SK-N-SH treated with all-trans-retinoic acid at 6 μM for 48 hours (cell line): ENCODE data around the gene SHB.

ENCODE experiments used
- ATAC-seq: fragments of 200-7000 bp; cut with Tn5 transposase; 3 replicates; pipeline ENCODE4 v1.9.1; 2020; ENCODE audit warnings: mild to moderate bottlenecking, moderate library complexity
- ARNTL ChIP-seq: fragments of 450-650 bp; formaldehyde crosslinking; IDR thresholded peaks from 2 replicates; pipeline ENCODE4 v1.5.0; 2020; ENCODE audit warnings: low read depth, mild to moderate bottlenecking, moderate library complexity, borderline replicate concordance
- BACH2 ChIP-seq: fragments of 250-450 bp; sonication (Bioruptor Pico); IDR thresholded peaks from 2 replicates; pipeline ENCODE4 v1.9.0; 2021; ENCODE audit warnings: mild to moderate bottlenecking, borderline replicate concordance
- CSDC2 ChIP-seq: fragments of 250-450 bp; sonication (Bioruptor Pico); IDR thresholded peaks from 2 replicates; pipeline ENCODE4 v1.5.0; 2020; ENCODE audit warnings: mild to moderate bottlenecking, moderate library complexity
- ESRRG ChIP-seq: fragments of 250-450 bp; sonication (Bioruptor Pico); IDR thresholded peaks from 2 replicates; pipeline ENCODE4 v1.6.1; 2021; ENCODE audit warnings: mild to moderate bottlenecking
- GLIS3 ChIP-seq: fragments of 250-450 bp; sonication (Bioruptor Pico); IDR thresholded peaks from 2 replicates; pipeline ENCODE4 v1.5.0; 2020; ENCODE audit warnings: mild to moderate bottlenecking, moderate library complexity
- ISL1 ChIP-seq: fragments of 250-450 bp; sonication (Bioruptor Pico); IDR thresholded peaks from 2 replicates; pipeline ENCODE4 v2.1.2; 2022; ENCODE audit warnings: mild to moderate bottlenecking, moderate library complexity
- OSR1 ChIP-seq: fragments of 250-450 bp; sonication (Bioruptor Pico); IDR thresholded peaks from 2 replicates; pipeline ENCODE4 v1.8.0; 2022; ENCODE audit warnings: moderate library complexity, mild to moderate bottlenecking, inconsistent platforms
- PATZ1 ChIP-seq: fragments of 250-450 bp; sonication (Bioruptor Pico); IDR thresholded peaks from 2 replicates; pipeline ENCODE4 v1.8.0; 2020; ENCODE audit warnings: mild to moderate bottlenecking, moderate library complexity, borderline replicate concordance
- POU6F1 ChIP-seq: fragments of 250-450 bp; sonication (Bioruptor Pico); IDR thresholded peaks from 2 replicates; pipeline ENCODE4 v1.8.0; 2021; ENCODE audit warnings: low read depth, mild to moderate bottlenecking, moderate library complexity, borderline replicate concordance
- PPARA ChIP-seq: fragments of 250-450 bp; sonication (Bioruptor Pico); IDR thresholded peaks from 2 replicates; pipeline ENCODE4 v1.5.0; 2020; ENCODE audit warnings: mild to moderate bottlenecking, borderline replicate concordance
- RARB ChIP-seq: fragments of 250-450 bp; sonication (Bioruptor Pico); IDR thresholded peaks from 2 replicates; pipeline ENCODE4 v1.8.0; 2021; ENCODE audit warnings: mild to moderate bottlenecking, moderate library complexity
- SNAI2 ChIP-seq: fragments of 250-450 bp; sonication (Bioruptor Pico); IDR thresholded peaks from 2 replicates; pipeline ENCODE4 v1.5.0; 2020; ENCODE audit warnings: mild to moderate bottlenecking, moderate library complexity
- TCF4 ChIP-seq: fragments of 250-450 bp; sonication (Bioruptor Pico); IDR thresholded peaks from 2 replicates; pipeline ENCODE4 v1.8.0; 2021; ENCODE audit warnings: mild to moderate bottlenecking, moderate library complexity, borderline replicate concordance
- TOX ChIP-seq: fragments of 250-450 bp; sonication (Bioruptor Pico); IDR thresholded peaks from 2 replicates; pipeline ENCODE4 v1.8.0; 2021; ENCODE audit warnings: mild to moderate bottlenecking, moderate library complexity, borderline replicate concordance
- ZFP3 ChIP-seq: fragments of 250-450 bp; sonication (Bioruptor Pico); IDR thresholded peaks from 2 replicates; pipeline ENCODE4 v1.5.0; 2020; ENCODE audit warnings: mild to moderate bottlenecking, moderate library complexity
- ZNF565 ChIP-seq: fragments of 450-650 bp; formaldehyde crosslinking; conservative IDR thresholded peaks from 2 replicates; pipeline ENCODE4 v1.5.0; 2020; ENCODE audit warnings: low read depth, mild to moderate bottlenecking, moderate library complexity
- ZNF70 ChIP-seq: fragments of 450-650 bp; formaldehyde crosslinking; IDR thresholded peaks from 2 replicates; pipeline ENCODE4 v1.5.0; 2020; ENCODE audit warnings: mild to moderate bottlenecking, moderate library complexity
- ZNF8 ChIP-seq: fragments of 450-650 bp; formaldehyde crosslinking; IDR thresholded peaks from 2 replicates; pipeline ENCODE4 v1.5.0; 2020; ENCODE audit warnings: mild to moderate bottlenecking, moderate library complexity
- TF ChIP-seq, protein P1 (sequence below): fragments of 250-450 bp; sonication (Bioruptor Pico); IDR thresholded peaks from 2 replicates; pipeline ENCODE4 v1.5.1; 2020; ENCODE audit warnings: low read depth, mild to moderate bottlenecking, moderate library complexity
- TF ChIP-seq, protein P2 (sequence below): fragments of 250-450 bp; sonication (Bioruptor Pico); IDR thresholded peaks from 2 replicates; pipeline ENCODE4 v1.5.0; 2020; ENCODE audit warnings: mild to moderate bottlenecking, moderate library complexity

The SHB gene

GRCh38 chr9:38066197-38066913 is 2.7 kb downstream of the SHB start:
- no peak for ATAC-seq
- TF ChIP-seq BACH2 (CRISPR knock-in tag) (no peak), TCF4 (CRISPR knock-in tag) (no peak), OSR1 (CRISPR knock-in tag) (no peak), POU6F1 (no peak), PPARA (CRISPR knock-in tag) (no peak)

- no peak for ATAC-seq
- TF ChIP-seq TOX (CRISPR knock-in tag) (no peak), ZFP3 (CRISPR knock-in tag) (no peak), OSR1 (CRISPR knock-in tag) (no peak), GLIS3 (CRISPR knock-in tag) (no peak), ZNF70 (no peak), ISL1 (CRISPR knock-in tag) (no peak), PPARA (CRISPR knock-in tag) (no peak), ZNF8 (no peak), ARNTL (CRISPR knock-in tag) (no peak)
- TF ChIP-seq, protein P1, sequence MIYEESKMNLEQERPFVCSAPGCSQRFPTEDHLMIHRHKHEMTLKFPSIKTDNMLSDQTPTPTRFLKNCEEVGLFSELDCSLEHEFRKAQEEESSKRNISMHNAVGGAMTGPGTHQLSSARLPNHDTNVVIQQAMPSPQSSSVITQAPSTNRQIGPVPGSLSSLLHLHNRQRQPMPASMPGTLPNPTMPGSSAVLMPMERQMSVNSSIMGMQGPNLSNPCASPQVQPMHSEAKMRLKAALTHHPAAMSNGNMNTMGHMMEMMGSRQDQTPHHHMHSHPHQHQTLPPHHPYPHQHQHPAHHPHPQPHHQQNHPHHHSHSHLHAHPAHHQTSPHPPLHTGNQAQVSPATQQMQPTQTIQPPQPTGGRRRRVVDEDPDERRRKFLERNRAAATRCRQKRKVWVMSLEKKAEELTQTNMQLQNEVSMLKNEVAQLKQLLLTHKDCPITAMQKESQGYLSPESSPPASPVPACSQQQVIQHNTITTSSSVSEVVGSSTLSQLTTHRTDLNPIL (CRISPR knock-in tag), result no peak
Observed at GRCh38 chr9:38065369-38066075, 3.5 kb downstream of the SHB start.

- ATAC-seq, result no peak
Observed at GRCh38 chr9:38064842-38065368, 4.1 kb downstream of the SHB start.

More at GRCh38 chr9:38064842-38065368, 4.1 kb downstream of the SHB start:
- TF ChIP-seq OSR1 (CRISPR knock-in tag) (no peak), PPARA (CRISPR knock-in tag) (no peak), ZNF565 (CRISPR knock-in tag) (no peak), ESRRG (CRISPR knock-in tag) (no peak), ARNTL (CRISPR knock-in tag) (no peak), TOX (CRISPR knock-in tag) (no peak), CSDC2 (CRISPR knock-in tag) (no peak), ZFP3 (CRISPR knock-in tag) (no peak), ZNF70 (no peak), POU6F1 (no peak), RARB (CRISPR knock-in tag) (no peak), BACH2 (CRISPR knock-in tag) (no peak), SNAI2 (CRISPR knock-in tag) (no peak), ISL1 (CRISPR knock-in tag) (no peak), PATZ1 (CRISPR knock-in tag) (no peak), TCF4 (CRISPR knock-in tag) (no peak)
- TF ChIP-seq, protein P1 (CRISPR knock-in tag), result no peak
- TF ChIP-seq, protein P2, sequence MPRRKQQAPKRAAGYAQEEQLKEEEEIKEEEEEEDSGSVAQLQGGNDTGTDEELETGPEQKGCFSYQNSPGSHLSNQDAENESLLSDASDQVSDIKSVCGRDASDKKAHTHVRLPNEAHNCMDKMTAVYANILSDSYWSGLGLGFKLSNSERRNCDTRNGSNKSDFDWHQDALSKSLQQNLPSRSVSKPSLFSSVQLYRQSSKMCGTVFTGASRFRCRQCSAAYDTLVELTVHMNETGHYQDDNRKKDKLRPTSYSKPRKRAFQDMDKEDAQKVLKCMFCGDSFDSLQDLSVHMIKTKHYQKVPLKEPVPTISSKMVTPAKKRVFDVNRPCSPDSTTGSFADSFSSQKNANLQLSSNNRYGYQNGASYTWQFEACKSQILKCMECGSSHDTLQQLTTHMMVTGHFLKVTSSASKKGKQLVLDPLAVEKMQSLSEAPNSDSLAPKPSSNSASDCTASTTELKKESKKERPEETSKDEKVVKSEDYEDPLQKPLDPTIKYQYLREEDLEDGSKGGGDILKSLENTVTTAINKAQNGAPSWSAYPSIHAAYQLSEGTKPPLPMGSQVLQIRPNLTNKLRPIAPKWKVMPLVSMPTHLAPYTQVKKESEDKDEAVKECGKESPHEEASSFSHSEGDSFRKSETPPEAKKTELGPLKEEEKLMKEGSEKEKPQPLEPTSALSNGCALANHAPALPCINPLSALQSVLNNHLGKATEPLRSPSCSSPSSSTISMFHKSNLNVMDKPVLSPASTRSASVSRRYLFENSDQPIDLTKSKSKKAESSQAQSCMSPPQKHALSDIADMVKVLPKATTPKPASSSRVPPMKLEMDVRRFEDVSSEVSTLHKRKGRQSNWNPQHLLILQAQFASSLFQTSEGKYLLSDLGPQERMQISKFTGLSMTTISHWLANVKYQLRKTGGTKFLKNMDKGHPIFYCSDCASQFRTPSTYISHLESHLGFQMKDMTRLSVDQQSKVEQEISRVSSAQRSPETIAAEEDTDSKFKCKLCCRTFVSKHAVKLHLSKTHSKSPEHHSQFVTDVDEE, result no peak
